ENCODE measurements around the gene INHBA.

Gene INHBA

GRCh38 chr7:41674505-41675023 is 28.3 kb downstream of the INHBA start:
- no peak for DNase-seq
- H3K27me3 Mint-ChIP-seq: no peaks in the 10 kb centered on the region
- no peaks in the 10 kb centered on the region for H3K9me3 Mint-ChIP-seq
- ATAC-seq: no peak
- H3K27ac Mint-ChIP-seq: no peak overlapping the region
- no peak overlapping the region for H3K4me3 Mint-ChIP-seq
- H3K4me1 Mint-ChIP-seq: no peaks in the 10 kb centered on the region

GRCh38 chr7:41661596-41661995 is 41.3 kb downstream of the INHBA start:
- Mint-ChIP-seq H3K4me3 (no peak overlapping the region), H3K9me3 (peaks cover 5 to 6% of the 10 kb centered on the region in 2 donors), H3K27ac (no peak overlapping the region), H3K4me1 (no peaks in the 10 kb centered on the region), H3K27me3 (no peaks in the 10 kb centered on the region)
- ATAC-seq: no peak
- DNase-seq: no peak

DNA sequence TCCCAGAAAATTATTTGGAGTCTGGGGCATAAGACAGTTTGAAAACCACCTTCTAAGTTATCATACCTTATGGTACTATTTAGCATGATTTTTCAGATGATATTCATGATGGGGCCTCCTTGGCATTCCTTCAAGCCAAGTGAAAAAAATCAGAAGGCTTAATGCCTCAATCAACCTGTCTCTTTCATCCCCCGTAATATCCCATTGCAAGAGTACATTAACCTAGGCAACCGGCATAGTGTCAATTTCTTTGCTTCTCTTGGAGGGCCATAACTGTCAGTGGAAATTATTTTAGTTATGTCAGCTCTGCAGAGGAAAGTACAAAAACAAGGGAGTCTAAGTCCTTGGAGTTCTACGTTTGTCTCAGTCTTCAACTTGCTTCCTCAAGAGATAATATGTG is 43.4 kb downstream of the INHBA start:
- H3K9me3 Mint-ChIP-seq: peaks cover 0 to 3% of the 10 kb centered on the region in 2 donors
- H3K4me1 Mint-ChIP-seq: no peaks in the 10 kb centered on the region
- H3K27ac Mint-ChIP-seq: no peak overlapping the region
- no peak for DNase-seq
- no peaks in the 10 kb centered on the region for H3K27me3 Mint-ChIP-seq
- H3K4me3 Mint-ChIP-seq: no peak overlapping the region
- no peak for ATAC-seq

GRCh38 chr7:41656366-41656765 is 46.5 kb downstream of the INHBA start:
- ATAC-seq: no peak
- H3K27ac Mint-ChIP-seq: no peak overlapping the region

GRCh38 chr7:41655426-41655825 is 47.5 kb downstream of the INHBA start:
- no peak for DNase-seq
- Mint-ChIP-seq H3K4me1 (no peaks in the 10 kb centered on the region), H3K9me3 (peaks cover 0 to 9% of the 10 kb centered on the region in 2 donors), H3K4me3 (no peak overlapping the region), H3K27ac (no peak overlapping the region), H3K27me3 (no peaks in the 10 kb centered on the region)
- ATAC-seq: no peak

More at GRCh38 chr7:41656366-41656765, 46.5 kb downstream of the INHBA start:
- H3K4me3 Mint-ChIP-seq: no peak overlapping the region
- no peak for DNase-seq
- H3K9me3 Mint-ChIP-seq: peaks cover 0 to 9% of the 10 kb centered on the region in 2 donors
- no peaks in the 10 kb centered on the region for H3K27me3 Mint-ChIP-seq
- no peaks in the 10 kb centered on the region for H3K4me1 Mint-ChIP-seq

GRCh38 chr7:41652267-41652666 is 50.6 kb downstream of the INHBA start:
- H3K4me3 Mint-ChIP-seq: no peak overlapping the region
- no peaks in the 10 kb centered on the region for H3K4me1 Mint-ChIP-seq
- H3K9me3 Mint-ChIP-seq: peaks cover 0 to 9% of the 10 kb centered on the region in 2 donors
- no peaks in the 10 kb centered on the region for H3K27me3 Mint-ChIP-seq
- ATAC-seq (no peak), DNase-seq (no peak)
- H3K27ac Mint-ChIP-seq: no peak overlapping the region

GRCh38 chr7:41648501-41648900 is 54.4 kb downstream of the INHBA start:
- Mint-ChIP-seq H3K4me1 (no peaks in the 10 kb centered on the region), H3K27me3 (no peaks in the 10 kb centered on the region), H3K27ac (no peak overlapping the region), H3K9me3 (peaks cover 0 to 4% of the 10 kb centered on the region in 2 donors), H3K4me3 (no peak overlapping the region)
- DNase-seq (no peak), ATAC-seq (no peak)

DNA sequence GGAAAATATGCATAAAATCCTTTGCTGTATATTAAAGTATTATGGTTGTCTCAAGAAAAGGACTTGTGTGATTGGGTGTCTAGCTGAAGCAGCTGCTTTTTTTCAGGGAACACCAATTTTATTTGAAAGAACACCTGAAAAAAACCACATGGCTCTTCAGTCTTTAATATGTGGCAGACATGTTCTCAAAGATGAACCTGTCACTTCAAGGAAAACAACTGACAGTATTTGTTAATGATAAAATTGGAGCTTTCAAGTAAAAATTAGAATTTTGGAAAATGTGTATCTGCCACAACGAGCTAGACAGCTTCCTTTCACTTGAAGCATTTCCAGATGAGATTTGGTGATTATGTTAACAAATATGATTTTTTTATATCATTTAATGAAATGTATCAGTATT is 59.3 kb downstream of the INHBA start:
- ATAC-seq: no peak
- H3K27me3 Mint-ChIP-seq: no peaks in the 10 kb centered on the region
- no peak overlapping the region for H3K4me3 Mint-ChIP-seq
- DNase-seq: no peak
- no peak overlapping the region for H3K27ac Mint-ChIP-seq
- H3K9me3 Mint-ChIP-seq: peaks cover 0 to 5% of the 10 kb centered on the region in 2 donors
- no peaks in the 10 kb centered on the region for H3K4me1 Mint-ChIP-seq

- Mint-ChIP-seq H3K27ac (no peak overlapping the region), H3K4me1 (no peaks in the 10 kb centered on the region), H3K27me3 (no peaks in the 10 kb centered on the region), H3K9me3 (peaks cover 0 to 5% of the 10 kb centered on the region in 2 donors), H3K4me3 (no peak overlapping the region)
- DNase-seq (no peak), ATAC-seq (no peak)
Observed at GRCh38 chr7:41641665-41642014, 61.2 kb downstream of the INHBA start.

DNA sequence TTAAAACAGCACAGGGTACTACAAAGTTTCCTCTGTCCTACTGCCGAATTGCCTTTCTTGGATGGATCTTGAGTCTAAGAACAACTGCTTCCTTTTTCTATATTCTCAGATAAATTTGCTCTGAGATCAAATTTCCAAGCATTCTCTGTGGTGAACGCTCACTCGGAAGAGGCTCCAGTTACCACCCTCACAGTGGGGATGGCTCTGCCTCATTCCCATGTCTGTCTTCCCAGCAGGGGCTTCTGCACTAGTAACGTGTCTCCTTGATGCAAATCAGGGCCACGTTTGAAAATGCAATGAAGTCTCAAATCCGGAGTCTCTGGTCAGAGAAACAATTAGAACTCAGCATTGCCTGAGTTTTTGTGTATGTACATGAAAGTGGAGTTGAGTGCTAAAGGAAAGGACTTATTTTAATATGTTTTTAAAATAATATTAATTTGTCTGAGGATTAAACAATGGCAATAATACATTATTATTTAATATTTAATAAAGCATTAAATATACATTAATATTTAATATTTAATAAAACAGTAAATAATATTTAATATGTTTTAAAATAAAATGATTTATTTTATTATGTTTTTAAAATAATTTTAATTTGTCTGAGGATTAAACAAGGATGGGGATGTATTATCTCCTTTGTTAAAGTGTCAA is 61.8 kb downstream of the INHBA start:
- DNase-seq (no peak), ATAC-seq (no peak)
- Mint-ChIP-seq H3K4me3 (no peak overlapping the region), H3K9me3 (peaks cover 0 to 5% of the 10 kb centered on the region in 2 donors), H3K27me3 (no peaks in the 10 kb centered on the region), H3K27ac (no peak overlapping the region), H3K4me1 (no peaks in the 10 kb centered on the region)

- Mint-ChIP-seq H3K4me3 (no peak overlapping the region), H3K4me1 (no peaks in the 10 kb centered on the region), H3K27me3 (no peaks in the 10 kb centered on the region), H3K9me3 (peaks cover 0 to 5% of the 10 kb centered on the region in 2 donors), H3K27ac (no peak overlapping the region)
- ATAC-seq: no peak
- DNase-seq: no peak
Observed at GRCh38 chr7:41640487-41640886, 62.4 kb downstream of the INHBA start.

GRCh38 chr7:41637049-41637448 is 65.8 kb downstream of the INHBA start:
- ATAC-seq (no peak), DNase-seq (no peak)
- peaks cover 0 to 5% of the 10 kb centered on the region in 2 donors for H3K9me3 Mint-ChIP-seq
- H3K4me3 Mint-ChIP-seq: no peak overlapping the region
- no peaks in the 10 kb centered on the region for H3K27me3 Mint-ChIP-seq
- H3K27ac Mint-ChIP-seq: no peak overlapping the region
- no peaks in the 10 kb centered on the region for H3K4me1 Mint-ChIP-seq
